Stimulated activated CD4-positive, alpha-beta T cell treated with anti-CD3 and anti-CD28 coated beads, Interleukin-4, amount 100 ng/mL, for 1 hour (primary cell): ENCODE data around the gene PARVA.

ENCODE experiments used
- DNase-seq: peaks from one replicate; pipeline ENCODE4 v3.0.0-alpha.2; 2020

Gene PARVA

DNA sequence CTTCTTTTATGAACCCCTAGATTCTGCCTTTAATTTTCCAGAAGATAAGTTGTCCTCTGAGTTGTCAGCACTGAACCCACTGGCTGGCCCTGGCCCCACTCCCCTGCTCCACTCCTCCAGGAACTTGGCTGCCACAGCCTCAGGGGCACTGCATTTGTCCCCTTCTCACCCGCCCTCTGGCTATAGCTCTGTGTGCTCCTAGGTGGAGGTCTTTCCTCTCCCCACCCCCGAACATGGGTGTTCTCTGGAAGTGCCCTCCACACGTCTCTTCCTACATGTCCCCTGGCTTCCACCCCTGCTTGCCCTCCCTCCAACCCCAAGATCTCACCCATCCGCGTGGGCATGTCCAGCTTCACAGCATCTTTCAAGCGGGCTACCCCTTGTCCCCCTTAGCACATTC lies 159.2 kb downstream of the PARVA start:
- no peak for DNase-seq

DNA sequence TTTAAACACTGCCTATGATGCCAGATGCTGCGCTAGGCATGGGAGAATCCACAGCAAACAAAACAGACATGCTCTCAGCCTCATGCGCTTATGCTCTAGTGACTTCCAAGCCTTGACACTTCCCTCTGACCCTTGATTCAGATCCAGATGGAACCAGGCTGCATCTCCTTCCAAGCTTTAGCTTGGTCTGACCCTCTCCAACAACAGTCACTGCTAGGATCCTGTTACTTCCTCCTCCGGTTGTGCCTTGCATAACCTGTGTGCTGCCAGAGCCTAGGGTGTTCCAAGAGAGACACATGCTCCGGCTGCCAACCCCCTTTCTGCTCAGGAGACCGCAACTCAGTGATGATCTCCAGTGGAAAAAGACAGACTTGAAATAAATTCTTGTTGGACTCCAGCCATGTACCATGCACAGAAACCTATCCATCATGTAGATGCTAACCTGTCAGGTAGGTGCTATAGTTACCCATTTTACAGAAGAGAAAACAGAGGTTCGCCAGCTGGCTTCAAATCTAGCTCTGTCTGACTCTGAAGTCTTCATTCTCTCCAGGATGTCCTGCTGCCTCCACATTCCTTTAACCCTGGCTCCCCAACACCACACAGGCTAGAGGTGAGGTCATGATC lies 160.5 kb downstream of the PARVA start:
- DNase-seq, result no peak

DNA sequence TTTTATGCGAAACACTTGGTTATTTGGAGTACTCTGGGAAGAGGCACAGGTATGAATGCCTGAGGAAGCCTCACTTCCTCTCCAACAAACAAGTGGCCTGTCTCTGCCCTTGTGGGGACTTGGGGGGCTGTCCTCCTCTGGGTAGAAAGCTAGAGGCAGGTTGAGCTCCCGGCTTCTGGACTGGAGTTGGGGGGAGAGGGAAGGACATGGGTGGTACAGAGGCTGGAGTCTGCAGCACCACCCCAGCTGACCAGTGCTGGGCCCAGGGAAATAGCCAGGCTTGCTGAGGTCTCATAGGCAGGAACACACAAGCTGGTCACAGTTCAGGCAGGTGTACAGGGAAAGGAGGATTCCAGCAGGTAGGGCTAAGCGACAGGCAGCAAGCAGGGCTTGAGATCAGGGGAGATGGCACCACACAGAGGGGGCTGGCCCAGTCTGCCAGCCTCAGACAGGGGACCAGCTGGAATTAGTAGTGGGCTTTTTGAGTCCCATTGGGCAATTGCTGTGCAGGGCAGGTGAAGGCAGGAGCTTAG lies 161.6 kb downstream of the PARVA start:
- DNase-seq, result no peak

DNA sequence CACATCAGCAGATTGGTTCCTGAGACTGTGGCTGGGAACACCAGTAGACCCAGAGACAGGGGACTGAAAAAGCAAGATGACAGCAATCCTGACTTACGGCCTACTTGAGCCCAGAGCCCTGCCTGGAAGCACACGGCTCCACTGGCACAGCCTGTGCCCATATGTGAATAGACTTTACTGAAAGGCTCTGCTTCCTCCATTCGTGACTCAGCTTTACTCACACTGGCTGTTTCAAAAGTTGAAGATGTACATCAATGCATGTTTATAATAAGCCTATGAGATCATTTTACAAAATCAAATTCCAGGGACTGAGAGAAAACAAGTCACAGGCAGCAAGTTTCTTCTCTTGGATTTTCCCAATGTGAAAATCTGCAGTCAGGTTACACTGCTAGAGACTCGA lies 162.2 kb downstream of the PARVA start:
- no peak for DNase-seq

DNA sequence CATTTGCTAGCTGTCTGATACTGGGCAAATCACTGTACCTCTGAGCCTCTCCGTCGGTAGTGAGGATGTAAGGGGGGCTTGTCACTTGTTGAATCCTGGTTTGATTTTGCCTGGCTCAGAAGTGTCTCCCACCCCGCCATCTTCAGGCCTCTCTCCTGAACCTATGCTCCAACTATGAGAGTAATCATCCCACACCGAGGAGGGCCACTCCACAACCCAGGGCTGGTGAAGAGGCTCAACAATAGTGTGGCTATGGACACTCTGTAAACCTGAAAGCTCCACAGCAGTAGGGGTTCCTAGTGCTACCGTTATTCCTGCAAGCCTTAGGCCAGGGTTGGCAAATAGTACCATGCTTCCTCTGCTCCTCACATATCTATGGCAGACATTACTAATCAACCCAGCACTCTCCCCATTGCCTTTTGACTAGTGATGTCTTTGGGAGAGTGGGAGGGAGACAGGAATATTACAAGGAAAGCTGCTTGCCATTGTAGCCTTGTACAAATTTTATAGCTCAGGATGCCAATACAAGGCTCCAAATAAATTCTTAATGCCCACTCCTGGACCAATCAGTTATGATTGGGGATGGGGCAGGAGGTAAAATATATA lies 162.8 kb downstream of the PARVA start:
- no peak for DNase-seq

DNA sequence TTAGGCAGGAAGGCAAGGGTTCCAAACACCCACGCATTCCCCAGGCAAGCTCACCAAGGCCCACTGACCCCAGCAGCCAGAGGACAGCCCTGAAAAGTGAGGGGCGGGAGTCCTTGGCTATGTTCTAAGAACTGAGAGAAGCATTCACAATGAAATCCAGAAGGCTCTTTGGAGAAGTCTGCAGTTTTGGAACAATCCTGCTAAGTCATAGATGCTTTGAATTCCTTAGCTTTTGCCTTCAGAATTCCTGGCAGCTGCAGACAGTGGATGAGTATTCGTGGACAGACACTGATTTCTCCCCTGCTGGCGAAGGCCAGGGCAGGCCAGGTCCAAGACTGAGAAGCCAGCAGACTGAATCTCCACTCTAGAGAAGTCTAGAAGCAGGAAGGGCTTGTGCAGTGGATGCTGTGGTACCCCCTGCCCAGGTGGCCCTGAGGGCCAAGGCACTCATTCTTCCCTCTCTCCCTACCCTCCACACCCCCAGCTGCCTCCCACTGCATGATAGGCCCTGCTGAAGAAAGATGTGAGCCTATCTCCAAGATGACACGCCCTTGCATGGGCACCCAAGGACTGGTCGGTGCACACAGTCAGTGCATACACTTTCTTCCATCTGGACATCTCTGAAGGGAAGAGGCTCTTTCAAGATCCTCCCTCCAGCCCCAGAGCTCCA lies 163.7 kb downstream of the PARVA start:
- DNase-seq, result no peak

DNA sequence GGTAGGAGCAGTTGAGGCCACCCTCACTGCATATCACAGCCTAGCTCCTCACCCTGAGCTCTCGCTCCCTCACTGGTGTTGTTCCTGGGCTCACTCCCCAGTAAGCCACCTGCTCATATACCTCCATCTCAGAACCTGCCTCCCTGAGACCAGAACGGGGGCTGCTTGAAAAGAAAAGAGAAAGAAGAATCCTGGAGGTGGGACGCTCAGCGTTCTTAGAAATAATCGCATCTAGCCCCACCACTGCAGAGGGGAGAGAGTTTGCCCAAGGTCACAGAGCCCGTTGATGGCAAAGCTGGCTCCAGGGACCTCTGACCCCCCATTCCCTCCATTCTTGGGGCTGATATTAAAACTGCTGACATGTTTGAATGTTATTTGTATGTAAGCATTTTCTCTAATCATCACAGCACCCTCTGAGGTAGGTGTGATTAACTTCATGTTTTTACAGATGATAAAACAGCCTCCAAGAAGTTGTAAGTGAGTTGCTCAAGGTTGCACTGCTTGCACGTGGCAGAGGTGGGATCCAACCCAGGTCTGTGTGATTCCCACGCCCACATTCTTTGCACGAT lies 164.3 kb downstream of the PARVA start:
- DNase-seq, result no peak

DNA sequence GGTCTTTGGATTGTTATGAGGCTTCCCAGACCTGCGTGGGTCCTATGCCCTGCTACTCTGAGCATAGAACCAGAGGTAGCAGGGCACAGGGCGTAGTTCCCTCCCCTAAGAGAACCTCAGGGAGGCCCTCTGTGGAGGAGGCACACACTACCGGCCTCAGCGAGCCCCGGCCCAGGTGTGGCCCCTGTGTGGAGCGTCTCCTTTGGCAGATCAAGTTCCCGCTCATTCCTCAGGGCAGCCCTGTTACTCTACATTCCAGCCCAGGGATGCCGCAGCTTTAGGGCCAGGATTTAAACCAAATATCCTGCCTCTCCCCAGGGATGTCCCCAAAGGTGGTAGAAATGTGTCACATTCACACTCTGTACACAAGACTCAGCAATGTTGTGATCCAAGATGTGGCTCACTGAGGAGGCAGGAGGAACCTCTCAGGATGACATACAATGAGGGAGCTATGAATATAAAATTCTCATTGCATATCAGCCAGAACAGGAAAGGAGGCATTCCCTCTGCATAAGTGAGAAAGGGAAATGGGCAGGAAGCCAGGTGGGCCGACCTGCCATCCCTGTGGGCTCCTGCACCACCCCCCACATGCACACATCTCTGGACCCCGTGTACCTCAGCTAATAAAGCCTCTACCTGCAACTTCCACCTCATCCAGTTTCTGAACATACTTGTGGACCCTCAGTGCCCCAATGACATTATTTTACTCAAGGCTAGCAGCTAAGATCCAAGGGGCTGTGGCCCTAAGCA lies 165.0 kb downstream of the PARVA start:
- DNase-seq, result no peak

DNA sequence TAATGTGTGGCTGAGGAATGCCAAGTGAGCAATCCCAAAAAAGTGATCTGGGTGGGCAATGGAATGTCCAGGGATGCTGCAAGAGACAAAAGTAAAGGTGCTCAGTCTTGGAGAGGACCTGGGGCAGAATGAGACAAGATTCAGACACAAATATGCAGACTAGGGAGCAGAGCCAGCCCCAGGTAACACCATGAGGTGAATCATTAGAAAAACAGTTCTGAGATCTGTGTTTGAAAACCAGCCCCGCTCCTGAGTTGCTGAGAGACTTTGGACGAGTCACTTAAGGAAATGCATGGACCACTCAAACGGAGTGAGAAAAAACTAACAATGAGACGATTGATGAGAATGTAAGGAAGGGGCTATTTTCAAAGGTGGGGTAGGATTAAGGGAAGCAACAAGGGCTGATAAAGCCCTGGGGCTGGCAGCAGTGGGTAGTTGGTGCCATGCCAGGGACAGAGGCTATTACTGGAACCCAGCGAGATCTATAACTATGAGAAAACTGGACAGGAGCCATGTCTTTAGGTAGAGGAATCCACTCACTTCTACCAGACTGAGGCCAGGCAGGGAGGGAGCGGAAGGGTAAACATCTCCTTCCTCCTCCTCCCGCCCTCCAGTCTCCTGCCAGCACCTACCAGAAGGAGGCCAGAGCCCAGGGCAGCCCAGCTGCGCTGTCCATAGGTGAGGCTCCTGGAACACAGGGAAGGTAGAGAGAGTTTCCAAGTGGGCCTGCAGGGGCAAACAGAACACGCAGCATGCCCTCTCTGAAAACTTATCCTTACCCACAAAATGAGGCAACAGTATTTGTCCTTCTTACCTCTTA lies 166.4 kb downstream of the PARVA start:
- no peak for DNase-seq

DNA sequence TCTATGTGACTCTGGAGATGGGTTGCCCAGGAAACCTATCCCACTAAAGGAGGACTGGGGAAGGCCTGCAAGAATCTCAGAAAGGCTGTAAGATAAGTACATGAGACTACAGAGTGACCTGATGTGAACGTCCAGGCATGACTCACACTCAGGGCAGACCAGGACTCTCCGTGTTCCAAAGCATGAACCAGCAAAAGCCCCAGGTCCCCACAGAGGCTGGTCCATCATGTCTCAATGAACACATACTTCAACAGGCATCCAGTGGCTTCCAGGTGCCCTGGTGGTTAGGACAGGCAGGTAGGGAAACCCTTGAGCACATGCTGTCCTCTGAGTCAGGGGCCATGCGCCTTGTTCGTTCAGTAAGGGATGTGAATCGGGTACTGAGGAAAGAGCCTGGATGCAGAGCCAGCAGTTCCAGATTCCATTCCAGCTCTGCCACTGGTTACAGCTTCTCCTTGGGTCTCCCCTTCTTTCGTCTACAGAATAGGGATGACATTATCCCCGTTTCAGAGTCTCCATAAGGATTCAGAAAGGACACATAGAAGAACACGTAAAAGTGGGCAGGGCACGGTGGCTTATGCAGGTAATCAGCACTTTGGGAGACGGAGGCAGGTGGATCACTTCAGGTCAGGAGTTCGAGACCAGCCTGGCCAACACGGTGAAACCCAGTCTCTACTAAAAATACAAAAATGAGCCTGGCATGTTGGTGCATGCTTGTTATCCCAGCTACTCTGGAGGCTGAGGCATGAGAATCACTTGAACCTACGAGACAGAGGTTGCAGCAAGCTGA lies 167.8 kb downstream of the PARVA start:
- DNase-seq, result no peak

DNA sequence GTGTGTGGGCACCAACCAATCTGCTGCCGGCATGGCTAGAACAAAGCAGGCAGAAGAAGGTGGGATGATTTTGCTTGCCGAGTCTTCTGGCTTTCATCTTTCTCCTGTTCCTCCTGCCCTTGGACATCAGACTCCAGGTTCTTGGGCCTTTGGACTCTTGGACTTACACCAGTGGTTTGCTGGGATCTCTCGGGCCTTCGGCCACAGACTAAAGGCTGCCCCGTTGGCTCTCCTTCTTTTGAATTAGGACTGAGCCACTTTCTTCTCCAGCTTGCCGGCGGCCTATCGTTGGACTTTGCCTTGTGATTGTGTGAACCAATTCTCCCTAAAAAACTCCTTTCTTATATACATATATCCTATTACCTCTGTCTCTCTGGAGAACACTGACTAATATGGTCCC lies 168.8 kb downstream of the PARVA start:
- no peak for DNase-seq

DNA sequence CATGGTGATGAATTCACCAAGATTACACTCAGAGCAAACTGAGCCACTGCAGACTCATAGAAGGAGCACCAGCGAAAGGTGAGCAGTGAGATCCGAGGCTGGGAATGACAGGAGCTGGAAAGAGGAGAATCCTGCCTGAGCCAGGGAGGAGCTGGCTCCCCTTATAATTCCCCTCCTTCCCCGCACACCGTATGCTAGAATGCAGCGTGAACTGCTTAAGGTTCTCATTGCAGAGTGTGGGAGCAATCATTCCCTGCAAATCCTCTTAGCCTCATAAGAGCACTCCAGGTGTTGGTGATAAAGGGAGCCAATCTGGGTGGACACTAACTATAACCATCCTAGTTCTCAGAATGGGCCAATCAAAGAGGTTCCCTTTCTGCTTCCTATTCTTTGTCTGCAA lies 169.3 kb downstream of the PARVA start:
- no peak for DNase-seq

DNA sequence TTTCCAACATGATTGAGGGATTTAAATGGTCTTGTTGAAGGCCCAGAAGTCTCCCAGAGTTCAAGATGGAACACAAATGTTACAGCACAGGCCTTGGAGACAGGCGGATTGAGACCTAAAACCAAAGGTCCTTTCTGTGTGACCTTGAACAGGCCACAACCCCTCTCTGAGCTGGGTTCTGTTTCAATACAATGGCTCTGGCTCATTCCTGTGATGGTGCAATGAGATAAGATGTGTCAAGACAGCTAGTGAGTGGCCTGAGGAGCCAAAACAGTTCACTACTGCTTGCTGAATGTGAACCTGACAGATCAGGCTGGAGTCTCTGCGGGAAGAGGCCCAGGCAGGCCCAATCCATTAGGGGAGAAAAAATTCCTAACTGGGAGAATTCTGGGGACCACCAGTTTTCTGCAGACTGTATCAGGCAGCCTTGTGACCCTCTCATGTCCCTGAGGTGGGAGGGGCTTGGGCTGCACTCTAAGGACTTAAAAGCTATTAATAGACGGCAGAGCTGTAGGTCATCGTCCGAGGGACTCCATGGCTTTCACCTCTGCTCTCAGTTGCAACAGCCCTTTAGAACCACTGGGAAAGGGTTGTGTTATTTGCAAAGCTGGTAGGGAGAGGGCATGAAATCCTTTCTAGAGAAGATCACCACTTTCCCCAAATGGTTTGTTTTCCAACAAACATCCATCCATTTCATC lies 170.7 kb downstream of the PARVA start:
- DNase-seq, result no peak

DNA sequence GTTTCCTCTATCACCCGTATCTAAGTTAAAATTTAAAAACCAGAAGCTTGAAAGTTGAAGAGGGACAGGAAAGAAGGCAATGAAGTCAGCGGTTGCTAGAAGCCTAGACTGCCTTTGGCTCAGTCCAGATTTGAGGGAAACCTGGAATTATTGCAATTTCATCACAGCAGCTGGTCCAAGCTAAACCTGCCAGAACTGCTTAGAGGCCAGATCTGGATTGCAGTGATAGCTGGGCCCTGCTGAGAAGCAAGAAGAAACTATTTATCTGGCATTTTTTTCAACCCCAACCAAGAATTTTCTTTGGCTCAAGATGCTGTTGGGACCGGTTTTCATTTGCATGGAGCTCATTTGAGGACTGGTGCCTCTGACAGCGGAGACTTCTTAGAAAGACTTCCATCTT lies 175.3 kb downstream of the PARVA start:
- no peak for DNase-seq

DNA sequence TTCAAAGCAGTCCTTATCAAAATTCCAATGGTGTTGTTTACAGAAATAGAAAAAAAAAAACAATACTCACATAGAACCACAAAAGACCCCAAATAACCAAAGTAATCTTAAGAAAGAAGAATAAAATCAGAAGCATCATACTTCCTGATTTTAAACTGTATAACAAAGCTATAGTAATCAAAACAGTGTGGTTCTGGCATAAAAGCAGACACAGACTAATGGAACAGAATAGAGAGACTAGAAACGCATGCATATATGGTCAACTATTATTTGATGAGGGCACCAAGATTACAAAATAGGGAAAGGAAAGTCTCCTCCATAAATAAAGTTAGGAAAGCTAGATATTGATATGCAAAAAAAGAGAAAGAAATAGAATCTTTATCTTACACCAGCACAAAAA lies 176.8 kb downstream of the PARVA start:
- no peak for DNase-seq

DNA sequence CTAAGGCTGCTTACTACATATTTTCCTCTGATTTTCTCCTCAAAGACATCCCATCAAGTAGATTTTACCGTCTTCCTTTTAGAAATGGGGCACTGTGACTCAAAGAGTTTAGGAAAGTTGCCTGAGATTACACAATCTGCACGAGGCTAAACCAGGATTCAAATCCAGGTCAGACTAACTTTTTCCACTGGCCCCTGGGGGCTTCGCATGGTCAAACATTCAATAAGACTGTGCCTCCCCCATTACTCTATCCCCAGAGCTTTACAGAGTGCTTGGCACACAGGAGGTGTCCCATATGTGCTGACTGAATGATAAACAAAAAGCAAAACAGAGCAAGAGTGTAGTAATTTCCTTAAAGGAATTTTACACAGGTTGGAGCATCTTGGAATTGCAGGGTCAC lies 178.8 kb downstream of the PARVA start:
- DNase-seq, result no peak

DNA sequence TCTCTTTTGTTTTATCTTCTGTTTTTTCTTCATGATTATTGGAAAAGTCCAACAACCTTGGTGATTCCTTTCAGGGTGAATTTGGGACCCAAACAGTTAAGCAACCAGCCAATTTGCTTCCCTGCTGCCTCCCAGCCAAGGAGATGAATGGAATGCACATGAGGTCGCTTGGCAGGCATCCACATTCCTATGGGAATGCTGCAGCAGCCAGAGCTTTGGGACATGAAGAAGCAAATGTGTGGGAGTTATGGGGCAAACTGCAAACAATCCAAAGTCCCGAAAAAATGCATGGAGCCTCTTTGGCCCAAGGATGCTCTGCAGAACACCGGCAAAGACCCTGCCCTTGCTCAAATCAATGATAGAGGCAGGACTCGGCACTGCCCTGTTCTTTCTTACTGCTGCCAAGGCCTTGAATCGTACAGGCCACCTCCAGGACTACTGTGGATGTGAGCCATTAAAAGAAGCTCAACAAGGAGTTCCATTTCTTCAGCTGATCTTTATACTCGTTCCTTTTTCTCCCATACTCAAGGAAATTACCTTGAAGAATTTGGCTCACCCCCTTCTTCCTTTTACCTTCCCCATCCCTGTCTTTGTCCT lies 179.5 kb downstream of the PARVA start:
- DNase-seq, result no peak

DNA sequence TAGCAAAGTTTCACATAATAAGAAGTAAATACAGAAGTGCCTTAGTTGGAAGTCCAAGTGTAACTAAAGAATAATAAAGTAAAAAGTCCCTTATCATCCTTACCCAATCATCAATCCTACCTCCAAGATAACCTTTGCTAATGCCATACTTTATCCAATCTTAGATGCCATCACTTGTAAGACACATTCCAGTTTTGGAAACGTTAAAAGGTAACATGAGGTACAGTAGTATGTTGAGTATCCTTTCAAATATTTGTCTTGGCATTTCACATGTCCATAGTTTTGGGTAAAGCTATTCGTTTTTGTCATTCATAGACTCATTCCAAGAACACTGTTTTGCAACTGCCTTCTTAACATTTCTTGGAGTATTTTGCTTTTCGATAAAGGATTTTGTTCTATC lies 181.6 kb downstream of the PARVA start:
- DNase-seq, result no peak

DNA sequence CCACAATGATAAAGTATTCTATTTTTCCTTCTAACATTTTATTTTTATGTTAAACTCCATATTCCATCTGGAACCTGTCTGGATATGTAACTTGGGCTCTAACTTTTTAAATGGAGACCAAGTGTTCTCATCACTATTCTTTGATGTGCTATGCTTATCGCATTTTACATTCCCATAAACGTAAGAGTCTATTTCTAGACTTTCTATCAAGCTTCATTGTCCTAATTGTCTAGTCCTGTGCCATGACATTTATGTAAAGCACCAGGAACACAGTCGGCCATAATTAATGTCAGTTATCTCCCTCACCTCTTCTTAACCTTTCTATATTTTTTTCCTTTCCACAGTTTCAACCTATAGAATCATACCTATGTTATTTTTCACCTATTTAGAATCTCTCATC lies 183.0 kb downstream of the PARVA start:
- DNase-seq, result no peak

DNA sequence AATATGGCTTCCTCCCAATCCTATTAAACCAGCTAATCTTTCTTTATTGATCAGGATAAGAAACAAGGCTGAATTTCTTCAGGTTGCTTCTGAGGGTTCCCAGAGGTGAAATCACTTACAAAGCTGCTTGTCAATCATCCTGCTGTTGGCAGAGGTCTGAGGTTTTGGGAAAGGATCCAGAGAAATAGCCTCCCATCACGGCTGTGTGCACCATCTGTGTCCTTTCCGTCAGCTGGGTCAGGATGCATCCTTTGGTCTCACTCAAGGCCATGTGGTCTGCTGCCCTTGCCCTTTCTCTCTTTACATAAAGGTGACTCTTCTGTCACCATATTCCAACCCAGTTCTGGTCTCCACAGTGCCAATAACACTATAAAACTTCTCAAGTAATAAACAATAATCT lies 183.5 kb downstream of the PARVA start:
- no peak for DNase-seq

DNA sequence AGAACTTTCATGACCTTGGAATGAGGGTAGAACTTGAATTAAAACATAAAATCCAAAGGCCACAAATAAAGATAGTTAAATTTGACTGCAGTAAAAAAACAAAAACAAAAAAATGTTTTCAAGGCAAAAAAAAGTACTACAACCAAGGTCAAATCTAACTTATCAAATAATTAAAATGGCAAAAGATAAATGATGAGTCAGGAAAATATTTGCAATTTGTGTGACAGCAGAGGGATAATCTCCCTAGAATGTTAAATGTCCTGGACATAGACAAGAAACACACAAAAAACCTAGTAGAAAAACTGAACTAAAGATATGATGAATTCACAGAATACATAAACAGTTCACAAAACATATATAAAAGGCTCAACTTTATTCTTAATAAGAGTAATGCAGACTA lies 186.6 kb downstream of the PARVA start:
- no peak for DNase-seq
